ENCODE results near the gene SERP2. TPM values are rescaled to one million over a fixed set of nuclear protein-coding genes. Genes with fewer than 3 reads are reported as not detected.

Gene SERP2
- total and polyA plus RNA-seq, 2 of the 8 experiments (the other 6 are each of a cell fraction or from before 2014, with no cell fraction given), result 2.0 to 2.3 TPM

- Histone ChIP-seq H3K18ac (ENCODE audit: extremely low read depth, low read length) (no peak overlapping the region), H2BK15ac (ENCODE audit: low read length) (no peak overlapping the region), H3K56ac (replicated peaks; ENCODE audit: insufficient read length, low read depth, low read length) (no peak overlapping the region), H3K27ac (ENCODE audit: low read depth, low read length) (no peak overlapping the region), H2BK12ac (ENCODE audit: low read depth, low read length) (no peak overlapping the region), H4K5ac (ENCODE audit: insufficient read length, low read depth, low read length) (no peak overlapping the region), H3K9me3 (ENCODE audit: insufficient read depth in 2 of 2, low read depth in 1 of 2, low read length in 1 of 2) (peaks cover 0 to under 1% of the 10 kb centered on the region in 2 experiments; a peak in 1 of 4 replicates), H3K79me2 (ENCODE audit: control insufficient read depth in 1 of 2, insufficient read depth in 2 of 2, low read length in 2 of 2) (no peaks in the 10 kb centered on the region), H3K36me3 (ENCODE audit: control insufficient read depth in 2 of 4, insufficient read depth in 4 of 4, low read length in 3 of 4) (no peaks in the 10 kb centered on the region), H3K27me3 (replicated peaks in 1 of 4; ENCODE audit: control insufficient read depth in 3 of 4, extremely low read depth in 1 of 4, insufficient read depth in 3 of 4, low read length in 3 of 4) (no peaks in the 10 kb centered on the region), H2BK5ac (ENCODE audit: low read depth, low read length) (no peak overlapping the region), H2AK5ac (ENCODE audit: low read depth, low read length) (no peak overlapping the region), H2AFZ (ENCODE audit: low read length) (no peak overlapping the region), H3K4me3 (ENCODE audit: extremely low read depth in 1 of 4, insufficient read depth in 2 of 4, low read depth in 3 of 4, low read length in 4 of 4) (no peak overlapping the region), H3K14ac (ENCODE audit: insufficient read length) (no peak overlapping the region), H3K79me1 (ENCODE audit: low read depth, low read length) (no peaks in the 10 kb centered on the region), H4K91ac (replicated peaks; ENCODE audit: insufficient read length, low read length) (no peak overlapping the region), H4K8ac (ENCODE audit: extremely low read depth, insufficient read depth, low read length) (no peak overlapping the region), H2BK20ac (ENCODE audit: low read length) (no peak overlapping the region), H3K23ac (ENCODE audit: insufficient read length) (no peak overlapping the region), H3K23me2 (ENCODE audit: low read depth, low read length) (no peaks in the 10 kb centered on the region), H2BK120ac (replicated peaks; ENCODE audit: low read depth, low read length) (no peak overlapping the region), H3K4me2 (ENCODE audit: insufficient read depth in 1 of 2, low read depth in 2 of 2, low read length in 2 of 2) (no peak overlapping the region), H3K4ac (replicated peaks; ENCODE audit: insufficient read length, low read depth, low read length) (no peak overlapping the region), H3K4me1 (replicated peaks in 1 of 4; ENCODE audit: control insufficient read depth in 3 of 4, insufficient read depth in 4 of 4, low read length in 3 of 4) (no peaks in the 10 kb centered on the region; a peak in 1 of 7 replicates), H4K20me1 (replicated peaks in 1 of 2; ENCODE audit: control insufficient read depth in 1 of 2, insufficient read depth in 2 of 2, low read length in 2 of 2) (no peaks in the 10 kb centered on the region), H3K9ac (replicated peaks in 1 of 4; ENCODE audit: extremely low read depth in 1 of 4, low read depth in 3 of 4, low read length in 3 of 4) (no peak overlapping the region)
- POLR2A ChIA-PET (ENCODE audit: partially characterized antibody), result no interaction called here
- no peak for FAIRE-seq
- WGBS, 2 experiments (ENCODE audit: extremely low coverage in 1 of 2, insufficient coverage in 1 of 2, insufficient read length in 1 of 2, insufficient replicate concordance in 2 of 2, low coverage in 1 of 2, low lambda C conversion rate in 2 of 2, missing lambda C conversion rate in 1 of 2), result 80% methylated on average over 2 of the region's 2 CpGs; no CpG with 5 or more reads in 1 of the 2 experiments
- no peak for DNase-seq (ENCODE audit: low read depth in 1 of 2, low spot score in 2 of 2)
- CTCF ChIA-PET (ENCODE audit: partially characterized antibody), result no interaction called here
- TF ChIP-seq MAX (IDR thresholded peaks at IDR 0.05) (no peak), RFX5 (IDR thresholded peaks at IDR 0.05; ENCODE audit: borderline replicate concordance, low read depth, low read length) (no peak), BRCA1 (IDR thresholded peaks at IDR 0.05; ENCODE audit: low read depth, low read length) (no peak), NRF1 (IDR thresholded peaks at IDR 0.05; ENCODE audit: low read depth, low read length) (no peak)
Observed at GRCh38 chr13:44326961-44327360, 46.7 kb upstream of the SERP2 start.
